ENCODE results near the gene PSMA8.
"Not testable (repeated sequence)": the region's sequence is repeated elsewhere in the genome, so short reads cannot be mapped to it uniquely, and the experiment has no call there.

PSMA8 gene

GRCh38 chr18:26230497-26230896 is 96.8 kb downstream of the PSMA8 start:
- no peak for DNase-seq (ENCODE audit: insufficient read length, low spot score)
- no peak for FAIRE-seq
- TF ChIP-seq CTCF (IDR thresholded peaks at IDR 0.05; ENCODE audit: insufficient read depth, missing control alignments): no peak

GRCh38 chr18:26233208-26233607 is 99.5 kb downstream of the PSMA8 start:
- TF ChIP-seq CTCF (IDR thresholded peaks at IDR 0.05; ENCODE audit: insufficient read depth, missing control alignments): no peak
- FAIRE-seq (no peak), DNase-seq (ENCODE audit: insufficient read length, low spot score) (no peak)

- not testable (repeated sequence) for DNase-seq (ENCODE audit: insufficient read length, low spot score); FAIRE-seq
Measured at GRCh38 chr18:26237363-26237762, 103.7 kb downstream of the PSMA8 start.

- DNase-seq (ENCODE audit: insufficient read length, low spot score); FAIRE-seq: not testable (repeated sequence)
Measured at GRCh38 chr18:26238718-26239117, 105.0 kb downstream of the PSMA8 start.

- DNase-seq (ENCODE audit: insufficient read length, low spot score); FAIRE-seq: not testable (repeated sequence)
Measured at GRCh38 chr18:26242392-26242791, 108.7 kb downstream of the PSMA8 start.

Data from D721Med (cell line).